ENCODE measurements around the gene ITGB3BP.
A peak's percentile ranks its signal among the peaks of the same experiment; 100 is the strongest.
"Not testable (repeated sequence)": the region's sequence is repeated elsewhere in the genome, so short reads cannot be mapped to it uniquely, and the experiment has no call there.

ITGB3BP gene

DNA sequence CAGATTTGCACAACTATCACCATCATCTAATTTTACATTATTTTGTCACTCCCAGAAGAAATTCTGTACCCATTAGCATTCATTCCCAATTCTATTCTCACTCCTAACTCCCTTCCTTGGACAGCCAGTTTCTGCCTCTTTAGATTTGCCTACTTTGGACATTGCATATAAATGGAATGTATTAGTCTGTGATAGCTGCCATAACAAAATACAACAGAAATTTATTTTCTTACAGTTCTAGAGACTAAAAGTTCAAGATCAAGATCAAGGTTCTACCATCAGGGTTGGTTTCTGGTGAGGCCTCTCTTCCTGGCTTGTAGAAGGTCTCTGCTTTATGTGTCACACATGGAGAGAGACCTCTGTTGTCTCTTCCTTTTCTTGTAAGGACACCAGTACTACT is 93.7 kb downstream of the ITGB3BP start:
- TF ChIP-seq, protein P1, sequence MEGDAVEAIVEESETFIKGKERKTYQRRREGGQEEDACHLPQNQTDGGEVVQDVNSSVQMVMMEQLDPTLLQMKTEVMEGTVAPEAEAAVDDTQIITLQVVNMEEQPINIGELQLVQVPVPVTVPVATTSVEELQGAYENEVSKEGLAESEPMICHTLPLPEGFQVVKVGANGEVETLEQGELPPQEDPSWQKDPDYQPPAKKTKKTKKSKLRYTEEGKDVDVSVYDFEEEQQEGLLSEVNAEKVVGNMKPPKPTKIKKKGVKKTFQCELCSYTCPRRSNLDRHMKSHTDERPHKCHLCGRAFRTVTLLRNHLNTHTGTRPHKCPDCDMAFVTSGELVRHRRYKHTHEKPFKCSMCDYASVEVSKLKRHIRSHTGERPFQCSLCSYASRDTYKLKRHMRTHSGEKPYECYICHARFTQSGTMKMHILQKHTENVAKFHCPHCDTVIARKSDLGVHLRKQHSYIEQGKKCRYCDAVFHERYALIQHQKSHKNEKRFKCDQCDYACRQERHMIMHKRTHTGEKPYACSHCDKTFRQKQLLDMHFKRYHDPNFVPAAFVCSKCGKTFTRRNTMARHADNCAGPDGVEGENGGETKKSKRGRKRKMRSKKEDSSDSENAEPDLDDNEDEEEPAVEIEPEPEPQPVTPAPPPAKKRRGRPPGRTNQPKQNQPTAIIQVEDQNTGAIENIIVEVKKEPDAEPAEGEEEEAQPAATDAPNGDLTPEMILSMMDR (IDR thresholded peaks at IDR 0.05; ENCODE audit: low read length, missing control alignments), result no peak
- DNase-seq (ENCODE audit: low read depth), result no peak
- no peak overlapping the region for H3K4me3 ChIP-seq (replicated peaks; ENCODE audit: low read depth, low read length)

DNA sequence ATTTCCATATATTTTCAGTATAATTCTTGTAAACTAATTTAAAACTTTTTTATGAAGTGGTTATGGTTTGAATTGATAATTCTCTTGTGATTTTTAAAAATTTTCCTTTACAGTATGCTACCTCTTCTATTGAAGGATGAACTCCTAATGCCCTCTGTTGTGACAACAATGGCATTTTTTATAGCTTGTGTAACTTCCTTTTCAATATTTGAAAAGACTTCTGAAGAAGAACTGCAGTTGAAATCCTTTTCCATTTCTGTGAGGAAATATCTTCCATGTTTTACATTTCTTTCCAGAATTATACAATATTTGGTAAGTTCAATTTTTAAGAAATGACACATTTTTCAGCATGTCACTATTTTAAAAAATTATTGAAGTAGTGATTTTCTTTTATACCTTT is 94.2 kb downstream of the ITGB3BP start:
- H3K4me3 ChIP-seq (replicated peaks; ENCODE audit: low read depth, low read length), result no peak overlapping the region
- DNase-seq (ENCODE audit: low read depth), result peak; percentile 39
- TF ChIP-seq, protein P1 (IDR thresholded peaks at IDR 0.05; ENCODE audit: low read length, missing control alignments), result no peak

DNA sequence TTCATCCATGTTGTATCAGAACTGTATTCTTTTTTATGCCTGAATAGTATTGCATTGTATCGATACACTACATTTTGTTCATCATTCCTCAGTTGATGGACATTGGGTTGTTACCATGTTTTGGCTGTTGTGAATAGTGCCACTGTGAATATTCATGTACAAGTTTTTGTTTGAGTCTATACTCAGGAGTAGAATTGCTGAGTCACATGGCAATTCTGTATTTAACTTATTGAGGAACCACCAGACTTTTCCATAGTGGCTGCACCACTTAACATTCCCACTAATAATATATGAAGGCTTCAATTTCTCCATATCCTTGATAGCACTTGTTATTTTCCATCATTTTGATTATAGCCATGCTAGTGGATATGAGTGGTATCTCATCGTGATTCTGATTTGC is 99.4 kb downstream of the ITGB3BP start:
- TF ChIP-seq, protein P1 (IDR thresholded peaks at IDR 0.05; ENCODE audit: low read length, missing control alignments), result no peak
- H3K4me3 ChIP-seq (replicated peaks; ENCODE audit: low read depth, low read length), result no peak overlapping the region
- no peak for DNase-seq (ENCODE audit: low read depth)

DNA sequence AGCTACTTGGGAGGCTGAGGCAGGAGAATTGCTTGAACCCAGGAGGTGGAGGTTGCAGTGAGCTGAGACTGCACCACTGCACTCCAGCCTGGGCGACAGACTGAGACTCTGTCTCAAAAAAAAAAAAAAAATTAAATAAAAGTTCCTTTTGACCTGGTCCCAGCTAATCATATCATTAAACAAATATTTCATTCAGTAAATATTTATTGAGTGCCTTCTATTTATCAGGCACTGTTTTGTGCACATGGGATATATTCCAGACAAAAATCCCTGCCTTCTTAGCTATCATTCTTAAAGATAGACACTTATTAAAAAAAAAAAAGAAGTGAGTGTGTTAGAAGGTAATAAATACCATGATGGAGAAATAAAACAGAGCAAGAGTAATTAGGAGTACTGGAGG is 102.3 kb downstream of the ITGB3BP start:
- DNase-seq (ENCODE audit: low read depth); H3K4me3 ChIP-seq (replicated peaks; ENCODE audit: low read depth, low read length): not testable (repeated sequence)

DNA sequence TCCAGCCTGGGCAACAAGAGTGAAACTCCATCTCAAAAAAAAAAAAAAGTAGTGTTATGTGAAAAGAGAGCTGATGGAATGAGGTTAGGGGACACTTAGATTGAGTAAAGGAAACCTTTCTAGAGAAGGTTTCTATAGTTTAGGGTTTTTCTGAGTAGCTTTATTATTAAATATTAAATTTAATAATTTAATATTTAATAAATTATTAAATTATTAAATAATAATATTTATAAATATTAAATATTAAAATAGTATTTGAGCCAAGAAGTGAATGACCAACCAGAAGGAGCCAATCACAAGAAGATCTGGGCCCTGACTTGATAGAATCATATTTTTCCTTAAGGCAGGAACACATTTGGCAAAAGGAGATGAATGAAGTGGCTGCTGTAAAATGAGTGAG is 104.9 kb downstream of the ITGB3BP start:
- no peak overlapping the region for H3K4me3 ChIP-seq (replicated peaks; ENCODE audit: low read depth, low read length)
- TF ChIP-seq, protein P1 (IDR thresholded peaks at IDR 0.05; ENCODE audit: low read length, missing control alignments), result no peak
- no peak for DNase-seq (ENCODE audit: low read depth)

DNA sequence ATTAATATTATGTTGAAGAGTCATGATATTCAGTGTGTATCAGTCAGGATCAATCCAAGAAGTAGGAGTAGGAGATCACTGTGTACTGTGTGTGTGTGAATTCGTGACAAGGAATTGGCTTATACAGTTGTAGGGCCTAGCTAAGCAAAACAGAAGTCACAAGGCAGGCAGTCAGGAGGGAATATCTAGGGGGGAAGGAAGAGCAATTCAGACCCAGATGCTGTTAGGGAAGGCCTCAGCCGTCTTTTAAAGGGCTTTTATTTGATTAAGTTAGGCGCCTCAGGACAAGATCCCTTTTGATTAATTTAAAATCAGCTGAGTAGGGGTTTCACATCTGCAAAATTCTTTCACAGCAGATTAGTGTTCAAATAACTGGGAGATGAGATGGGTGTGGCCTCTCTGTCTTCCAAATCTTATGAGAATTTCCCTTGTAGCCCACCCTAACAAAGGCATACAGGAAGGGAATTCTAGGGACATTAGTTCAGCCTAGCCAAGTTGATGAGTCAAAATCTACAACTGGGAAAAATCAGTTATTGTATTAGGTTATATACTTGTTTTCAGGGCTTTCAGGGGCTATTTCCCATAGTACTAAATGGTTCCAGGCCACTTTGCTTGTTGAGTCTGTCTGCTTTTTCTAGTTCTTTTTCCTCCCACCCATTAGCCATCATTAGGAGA is 108.2 kb downstream of the ITGB3BP start:
- TF ChIP-seq, protein P1 (IDR thresholded peaks at IDR 0.05; ENCODE audit: low read length, missing control alignments), result no peak
- no peak overlapping the region for H3K4me3 ChIP-seq (replicated peaks; ENCODE audit: low read depth, low read length)
- no peak for DNase-seq (ENCODE audit: low read depth)

DNA sequence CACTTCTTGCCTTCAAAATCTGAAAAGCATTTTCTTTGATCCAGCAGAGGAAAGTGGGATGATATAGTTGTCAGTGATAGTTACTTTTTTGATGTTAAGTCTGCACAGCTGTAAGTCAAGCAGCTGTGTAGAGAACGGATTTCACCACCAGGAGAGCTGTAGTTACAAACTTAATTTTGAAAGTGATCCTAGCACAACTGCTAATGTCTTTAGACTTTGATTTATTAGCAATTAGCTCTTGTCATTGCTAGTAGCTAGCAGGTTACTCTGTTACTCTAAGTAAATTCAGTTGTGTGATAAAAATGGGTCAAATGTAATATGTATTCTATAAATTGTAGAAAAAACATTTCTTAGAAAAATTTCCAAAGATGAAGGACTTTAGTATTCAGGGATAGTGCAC is 109.6 kb downstream of the ITGB3BP start:
- no peak for DNase-seq (ENCODE audit: low read depth)
- no peak overlapping the region for H3K4me3 ChIP-seq (replicated peaks; ENCODE audit: low read depth, low read length)
- TF ChIP-seq, protein P1 (IDR thresholded peaks at IDR 0.05; ENCODE audit: low read length, missing control alignments), result no peak
